ENCODE data around the gene BRPF1.

Gene BRPF1

DNA sequence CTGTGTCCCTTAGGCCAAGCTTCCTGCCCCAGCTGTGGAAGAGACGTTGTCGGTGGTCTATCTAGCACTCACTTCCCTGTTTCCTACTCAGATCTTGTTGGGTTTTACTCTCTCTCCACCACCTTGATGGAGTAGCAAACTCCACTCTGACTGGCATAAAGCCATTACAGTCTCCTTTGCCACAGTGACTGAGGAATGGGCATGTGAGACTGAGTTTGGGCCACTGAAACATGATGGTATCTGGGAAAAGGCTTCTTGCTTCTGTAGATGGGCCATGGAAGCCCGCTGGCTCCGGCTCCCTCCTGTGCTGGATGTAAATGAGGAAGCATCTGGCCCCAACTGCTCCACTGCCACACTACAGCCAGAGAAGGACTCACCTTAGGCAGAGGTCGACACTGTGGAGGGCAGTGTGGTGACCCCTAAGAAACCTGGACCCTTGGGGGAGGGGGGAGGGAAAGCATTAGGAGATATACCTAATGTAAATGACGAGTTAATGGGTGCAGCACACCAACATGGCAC lies 47.6 kb downstream of the BRPF1 start:
- no peak overlapping the region for H3K27ac ChIP-seq

DNA sequence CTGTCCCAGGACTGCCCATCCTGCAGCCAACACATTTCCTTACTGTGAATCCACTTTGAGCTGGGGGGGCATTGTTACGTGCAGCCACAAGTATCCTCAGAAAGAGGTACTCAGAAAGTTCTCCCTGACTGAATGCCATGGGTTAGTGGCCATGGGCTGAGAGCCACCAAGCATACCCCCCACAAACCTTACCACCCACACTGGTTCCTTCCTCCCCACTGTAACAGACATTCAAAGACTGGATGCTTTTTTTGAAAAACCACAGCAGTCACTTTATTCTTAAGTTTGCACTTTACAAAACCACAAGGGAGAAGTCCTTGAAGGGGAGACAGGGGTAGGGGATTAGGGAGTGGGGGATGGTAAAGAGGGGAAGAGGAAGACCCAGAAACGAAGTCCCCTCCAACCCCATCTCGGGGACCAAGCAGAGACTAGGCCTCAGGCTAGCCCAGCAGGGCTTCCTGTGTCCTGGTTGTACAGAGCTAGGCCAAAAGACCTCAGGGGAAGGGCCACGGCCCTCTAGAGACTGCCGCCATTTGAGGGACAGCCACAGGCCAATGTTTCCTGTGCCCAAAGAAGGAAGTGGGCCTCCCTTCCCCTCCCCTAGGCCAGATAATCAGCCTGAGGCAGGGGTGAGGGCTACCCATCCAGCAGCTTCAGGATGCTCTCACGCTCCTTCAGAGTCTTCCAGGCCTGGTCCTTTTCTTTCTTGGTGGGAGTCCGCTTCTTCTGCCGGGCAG lies 48.4 kb downstream of the BRPF1 start:
- TF ChIP-seq ZFX (IDR thresholded peaks at IDR 0.05; ENCODE audit: borderline replicate concordance): no peak
- TF ChIP-seq, protein P1, sequence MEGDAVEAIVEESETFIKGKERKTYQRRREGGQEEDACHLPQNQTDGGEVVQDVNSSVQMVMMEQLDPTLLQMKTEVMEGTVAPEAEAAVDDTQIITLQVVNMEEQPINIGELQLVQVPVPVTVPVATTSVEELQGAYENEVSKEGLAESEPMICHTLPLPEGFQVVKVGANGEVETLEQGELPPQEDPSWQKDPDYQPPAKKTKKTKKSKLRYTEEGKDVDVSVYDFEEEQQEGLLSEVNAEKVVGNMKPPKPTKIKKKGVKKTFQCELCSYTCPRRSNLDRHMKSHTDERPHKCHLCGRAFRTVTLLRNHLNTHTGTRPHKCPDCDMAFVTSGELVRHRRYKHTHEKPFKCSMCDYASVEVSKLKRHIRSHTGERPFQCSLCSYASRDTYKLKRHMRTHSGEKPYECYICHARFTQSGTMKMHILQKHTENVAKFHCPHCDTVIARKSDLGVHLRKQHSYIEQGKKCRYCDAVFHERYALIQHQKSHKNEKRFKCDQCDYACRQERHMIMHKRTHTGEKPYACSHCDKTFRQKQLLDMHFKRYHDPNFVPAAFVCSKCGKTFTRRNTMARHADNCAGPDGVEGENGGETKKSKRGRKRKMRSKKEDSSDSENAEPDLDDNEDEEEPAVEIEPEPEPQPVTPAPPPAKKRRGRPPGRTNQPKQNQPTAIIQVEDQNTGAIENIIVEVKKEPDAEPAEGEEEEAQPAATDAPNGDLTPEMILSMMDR (IDR thresholded peaks at IDR 0.05): no peak
- H3K27ac ChIP-seq: no peak overlapping the region

More for the DNA sequence above, 47.6 kb downstream of the BRPF1 start:
- TF ChIP-seq, protein P1 (IDR thresholded peaks at IDR 0.05): no peak
- TF ChIP-seq ZFX (IDR thresholded peaks at IDR 0.05; ENCODE audit: borderline replicate concordance): no peak

DNA sequence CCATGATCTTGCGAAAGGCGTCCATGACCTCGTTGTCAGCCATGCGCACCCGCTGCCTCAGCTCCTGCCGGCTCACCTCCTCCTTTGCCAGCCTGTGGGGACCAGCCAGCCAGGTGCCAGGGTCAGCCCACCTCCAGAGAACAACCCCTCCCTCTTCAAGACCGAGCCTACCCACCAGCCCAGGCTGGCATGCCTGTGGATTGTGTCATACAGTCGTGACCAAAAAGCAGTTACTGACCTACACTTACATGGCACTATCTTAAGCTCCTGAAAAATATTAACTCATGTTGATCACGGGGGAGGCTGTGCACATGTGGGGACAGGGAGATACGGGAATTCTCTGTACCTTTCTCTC lies 48.9 kb downstream of the BRPF1 start:
- H3K27ac ChIP-seq: no peak overlapping the region

DNA sequence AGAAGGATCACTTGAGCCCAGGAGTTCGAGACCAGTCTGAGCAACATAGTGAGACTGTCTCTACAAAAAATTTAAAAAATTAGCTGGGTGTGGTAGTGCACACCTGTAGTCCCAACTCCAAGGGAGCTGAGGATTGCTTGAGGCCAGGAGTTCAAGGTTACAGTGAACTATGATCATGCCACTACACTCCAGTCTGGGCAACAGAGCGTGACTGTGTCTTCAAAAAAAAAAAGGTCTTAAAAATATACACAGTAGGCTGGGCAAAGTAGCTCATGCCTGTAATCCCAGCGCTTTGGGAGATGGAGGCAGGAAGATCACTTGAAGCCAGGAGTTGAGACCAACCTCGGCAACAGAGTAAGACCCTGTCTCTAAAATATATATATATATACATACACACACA lies 49.4 kb downstream of the BRPF1 start:
- TF ChIP-seq ZFX (IDR thresholded peaks at IDR 0.05; ENCODE audit: borderline replicate concordance): no peak
- TF ChIP-seq, protein P1 (IDR thresholded peaks at IDR 0.05): no peak
- no peak overlapping the region for H3K27ac ChIP-seq

More for the DNA sequence above, 48.9 kb downstream of the BRPF1 start:
- TF ChIP-seq, protein P1 (IDR thresholded peaks at IDR 0.05): no peak
- TF ChIP-seq ZFX (IDR thresholded peaks at IDR 0.05; ENCODE audit: borderline replicate concordance): no peak

DNA sequence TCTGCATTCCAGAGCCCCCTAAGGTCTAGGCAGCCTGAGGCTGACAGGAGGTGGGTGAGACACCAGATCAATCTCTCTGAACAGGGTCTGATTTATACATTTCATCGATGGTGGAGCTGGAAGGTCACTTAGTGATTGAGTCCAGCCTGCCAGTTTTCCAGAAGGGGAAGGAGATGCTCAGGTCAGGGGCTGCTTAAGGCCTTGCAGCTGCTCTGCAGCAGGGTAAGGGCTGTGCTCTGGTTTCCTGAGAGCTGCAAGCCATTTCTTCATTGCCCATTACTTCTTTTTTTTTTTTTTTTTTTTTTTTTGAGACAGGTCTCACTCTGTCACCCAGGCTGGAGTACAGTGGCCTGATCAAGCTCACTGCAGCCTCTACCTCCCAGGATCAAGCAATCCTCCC lies 50.0 kb downstream of the BRPF1 start:
- no peak overlapping the region for H3K27ac ChIP-seq
- TF ChIP-seq ZFX (IDR thresholded peaks at IDR 0.05; ENCODE audit: borderline replicate concordance): no peak
- TF ChIP-seq, protein P1 (IDR thresholded peaks at IDR 0.05): no peak

DNA sequence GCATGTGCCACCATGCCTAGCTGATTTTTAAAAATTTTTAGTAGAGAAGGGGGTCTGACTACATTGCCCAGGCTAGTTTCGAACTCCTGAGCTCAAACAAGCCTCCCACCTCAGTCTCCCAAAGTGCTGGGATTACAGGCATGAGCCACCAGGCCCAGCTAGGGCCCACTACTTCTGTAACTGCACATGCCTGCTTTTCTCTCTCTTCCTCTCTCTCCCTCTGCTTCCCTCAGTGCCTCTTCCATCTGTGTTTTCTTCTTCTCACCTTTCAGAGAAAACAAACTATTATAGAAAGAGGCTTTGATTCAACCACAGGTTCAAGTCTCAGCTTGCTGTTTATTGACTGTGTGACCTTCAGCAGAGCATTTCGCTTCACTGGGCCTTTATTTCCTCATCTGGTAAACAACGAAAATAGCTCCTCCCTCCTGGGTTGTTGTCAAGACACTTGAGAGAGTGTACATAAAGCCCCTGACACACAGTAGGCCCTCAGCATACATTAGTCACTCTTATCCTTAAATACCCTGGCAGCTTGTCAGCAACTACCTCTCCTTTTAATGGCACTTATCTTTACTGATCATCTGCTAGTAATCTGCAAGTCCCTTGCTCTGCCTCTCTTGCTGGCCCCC lies 50.6 kb downstream of the BRPF1 start:
- H3K27ac ChIP-seq: no peak overlapping the region; the same call in 1 of the 2 replicates
- TF ChIP-seq, protein P1 (IDR thresholded peaks at IDR 0.05): no peak
- TF ChIP-seq ZFX (IDR thresholded peaks at IDR 0.05; ENCODE audit: borderline replicate concordance): no peak

DNA sequence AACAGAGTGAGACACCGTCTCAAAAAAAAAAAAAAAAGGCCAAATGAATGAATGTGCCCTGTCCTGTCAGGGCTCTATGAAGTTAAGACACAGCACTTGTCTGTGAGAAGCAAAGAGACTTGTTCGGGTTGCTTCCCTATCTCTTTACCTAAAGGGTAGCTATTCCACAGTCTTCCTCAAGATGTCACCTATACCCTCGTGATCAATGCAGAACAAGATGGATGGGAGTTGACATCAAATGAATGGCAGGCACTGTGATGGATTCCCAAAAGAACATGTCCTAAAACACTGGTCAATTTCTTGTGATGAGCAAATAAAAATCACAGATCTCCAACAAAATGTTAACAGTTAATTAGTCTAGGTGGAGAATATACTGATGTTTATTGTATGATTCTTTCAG lies 51.2 kb downstream of the BRPF1 start:
- no peak overlapping the region; the same call in 1 of the 2 replicates for H3K27ac ChIP-seq
- TF ChIP-seq ZFX (IDR thresholded peaks at IDR 0.05; ENCODE audit: borderline replicate concordance): no peak
- TF ChIP-seq, protein P1 (IDR thresholded peaks at IDR 0.05): 0 out of 2 replicates have a peak, but pooled peaks have one; percentile 15

All from 22Rv1 (cell line).